Stimulated activated CD4-positive, alpha-beta T cell treated with anti-CD3 and anti-CD28 coated beads, TNF-alpha, amount 100 ng/mL, for 1 hour (primary cell): Measurements from ENCODE around the gene EVI2B.
"Not testable (repeated sequence)": the region's sequence is repeated elsewhere in the genome, so short reads cannot be mapped to it uniquely, and the experiment has no call there.

ENCODE experiments used
- DNase-seq, 3 donors: peaks; one replicate each; pipeline ENCODE4 v3.0.0-alpha.2; 2020; ENCODE audit warnings: low read depth in 3 of 3, low spot score in 1 of 3

The EVI2B gene

GRCh38 chr17:31310886-31311285 lies 3.0 kb downstream of the EVI2B start:
- DNase-seq: no peak

GRCh38 chr17:31310260-31310659 lies 3.6 kb downstream of the EVI2B start:
- peak in 1 of 3 donors; percentile 31 for DNase-seq

GRCh38 chr17:31309556-31309955 lies 4.3 kb downstream of the EVI2B start:
- DNase-seq: no peak

GRCh38 chr17:31308372-31309334 lies 5.2 kb downstream of the EVI2B start:
- no peak for DNase-seq

GRCh38 chr17:31307640-31308039 lies 6.2 kb downstream of the EVI2B start:
- DNase-seq: no peak

GRCh38 chr17:31299624-31300023 lies 14.2 kb downstream of the EVI2B start:
- DNase-seq: no peak

- no peak for DNase-seq
Measured at GRCh38 chr17:31297090-31297489, 16.8 kb downstream of the EVI2B start, which contains the start of gene OMG. OMG (minus strand) TSS chr17:31297239; CDS start chr17:31296331, 908 bp downstream.

GRCh38 chr17:31296142-31296541 lies 17.7 kb downstream of the EVI2B start:
- DNase-seq: no peak

- DNase-seq: no peak
Measured at GRCh38 chr17:31295489-31295871, 18.4 kb downstream of the EVI2B start.

- no peak for DNase-seq
Measured at GRCh38 chr17:31294820-31295488, 18.9 kb downstream of the EVI2B start.

GRCh38 chr17:31294231-31294630 lies 19.6 kb downstream of the EVI2B start:
- no peak for DNase-seq

- no peak for DNase-seq
Measured at GRCh38 chr17:31293581-31293980, 20.3 kb downstream of the EVI2B start.

GRCh38 chr17:31291820-31292219 lies 22.0 kb downstream of the EVI2B start:
- no peak for DNase-seq

GRCh38 chr17:31289790-31290189 lies 24.1 kb downstream of the EVI2B start:
- no peak for DNase-seq

- not testable (repeated sequence) for DNase-seq
Measured at GRCh38 chr17:31287932-31288331, 25.9 kb downstream of the EVI2B start.

- DNase-seq: no peak
Measured at GRCh38 chr17:31286587-31286986, 27.3 kb downstream of the EVI2B start.

- DNase-seq: no peak
Measured at GRCh38 chr17:31283841-31284240, 30.0 kb downstream of the EVI2B start.

- no peak for DNase-seq
Measured at GRCh38 chr17:31281061-31281460, 32.8 kb downstream of the EVI2B start.

- no peak for DNase-seq
Measured at GRCh38 chr17:31279401-31279800, 34.5 kb downstream of the EVI2B start.

- DNase-seq: no peak
Measured at GRCh38 chr17:31275116-31275515, 38.7 kb downstream of the EVI2B start.

GRCh38 chr17:31274252-31274651 lies 39.6 kb downstream of the EVI2B start:
- DNase-seq: no peak

- no peak for DNase-seq
Measured at GRCh38 chr17:31273516-31273915, 40.3 kb downstream of the EVI2B start.
